Upper lobe of right lung (tissue), 1 donor: ENCODE data around the gene COA8. TPM values are rescaled to one million over a fixed set of nuclear protein-coding genes. Genes with fewer than 3 reads are reported as not detected.

Experiments used
- ATAC-seq: fragments of 200-7000 bp; cut with Tn5 transposase; one replicate; pipeline ENCODE4 v1.9.1; 2020; ENCODE audit warnings: mild to moderate bottlenecking, moderate library complexity
- DNase-seq: peaks from one replicate; pipeline ENCODE4 v3.0.0-alpha.2; 2020
- H3K27ac ChIP-seq: fragments of 200-600 bp; one replicate; pipeline ENCODE4 v1.8.0; 2022
- H3K27me3 ChIP-seq: fragments of 200-600 bp; one replicate; pipeline ENCODE4 v1.8.0; 2022; ENCODE audit warnings: mild to moderate bottlenecking
- H3K36me3 ChIP-seq: fragments of 200-600 bp; one replicate; pipeline ENCODE4 v1.8.0; 2022
- H3K4me1 ChIP-seq: fragments of 200-600 bp; one replicate; pipeline ENCODE4 v1.8.0; 2022
- H3K4me3 ChIP-seq: fragments of 200-600 bp; one replicate; pipeline ENCODE4 v1.8.0; 2022; ENCODE audit warnings: mild to moderate bottlenecking
- H3K9me3 ChIP-seq: fragments of 200-600 bp; one replicate; pipeline ENCODE4 v1.8.0; 2022
- CTCF ChIP-seq: fragments of 200-600 bp; IDR thresholded peaks from one replicate; pipeline ENCODE4 v1.8.0; 2022; ENCODE audit warnings: antibody characterized with exemption
- intact Hi-C: fragments of 100-400 bp; cut with DNase I; formaldehyde crosslinking; loops from one replicate; pipeline ENCODE4 v1.11.0; 2022
- total RNA-seq: library from RNA; stranded (reverse); fragmentation: NEBNext Ultra II Directional; extraction: Animal tissue kit (Norgen Biotek cat#: 25700); gene quantifications from one replicate; pipeline ENCODE4 v1.2.1, GENCODE V29; 2021
- donor health status: DM: no; HTN: yes; CAD: no; lungs with severe emphysema.

The COA8 gene
- total RNA-seq, 1 donor from 2014 or later = 29.7 TPM

DNA sequence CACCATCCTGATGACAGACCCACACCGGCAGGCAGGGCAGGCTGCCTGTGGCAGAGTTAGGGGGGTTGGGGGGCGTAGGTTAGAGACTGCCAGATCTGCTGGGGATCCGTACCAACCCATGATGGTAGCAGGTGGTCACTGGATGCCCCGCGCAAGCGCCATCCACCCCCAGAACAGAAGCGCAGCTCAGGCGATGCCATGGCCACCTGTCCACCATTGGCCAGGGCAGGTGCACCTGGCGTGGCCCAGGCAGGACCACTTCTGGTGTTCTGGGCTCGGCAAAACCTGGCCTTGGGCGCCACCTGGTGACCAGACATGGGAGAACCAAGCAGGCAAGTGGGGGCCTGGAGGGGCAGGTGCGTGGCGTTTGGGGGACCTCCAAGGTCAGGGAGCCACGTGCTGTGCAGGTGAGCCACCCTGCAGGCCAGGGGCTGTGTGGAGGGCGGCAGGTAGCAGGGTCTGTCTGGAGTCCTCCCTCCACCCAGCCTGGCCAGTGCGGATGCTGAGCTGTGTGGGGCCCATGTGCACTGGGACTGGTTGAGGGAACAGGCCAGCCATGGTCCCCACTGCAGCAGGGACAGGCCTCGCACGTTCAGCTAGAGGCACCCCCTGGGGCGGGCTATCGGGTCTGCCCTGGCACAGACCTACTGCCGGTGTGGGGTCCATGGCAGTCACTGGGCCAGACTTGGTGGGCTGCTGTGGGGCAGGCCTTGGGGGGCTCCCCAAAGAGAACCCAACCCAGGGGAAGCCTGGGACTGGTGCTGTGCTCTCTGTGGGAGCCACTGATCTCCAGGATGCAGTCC is 15.9 kb upstream of the COA8 start:
- Histone ChIP-seq H3K36me3 (no peaks in the 10 kb centered on the region), H3K4me3 (no peak overlapping the region), H3K27me3 (no peaks in the 10 kb centered on the region), H3K27ac (no peak overlapping the region), H3K9me3 (no peaks in the 10 kb centered on the region), H3K4me1 (peaks cover 41% of the 10 kb centered on the region)
- DNase-seq = peak; percentile 88
- TF ChIP-seq CTCF = peak; percentile 87
- ATAC-seq = peak; percentile 70
- intact Hi-C loops = loop anchor here (5.0 kb wide), 1 partner anchor 45 kb away; no protein-coding TSS in a partner anchor

DNA sequence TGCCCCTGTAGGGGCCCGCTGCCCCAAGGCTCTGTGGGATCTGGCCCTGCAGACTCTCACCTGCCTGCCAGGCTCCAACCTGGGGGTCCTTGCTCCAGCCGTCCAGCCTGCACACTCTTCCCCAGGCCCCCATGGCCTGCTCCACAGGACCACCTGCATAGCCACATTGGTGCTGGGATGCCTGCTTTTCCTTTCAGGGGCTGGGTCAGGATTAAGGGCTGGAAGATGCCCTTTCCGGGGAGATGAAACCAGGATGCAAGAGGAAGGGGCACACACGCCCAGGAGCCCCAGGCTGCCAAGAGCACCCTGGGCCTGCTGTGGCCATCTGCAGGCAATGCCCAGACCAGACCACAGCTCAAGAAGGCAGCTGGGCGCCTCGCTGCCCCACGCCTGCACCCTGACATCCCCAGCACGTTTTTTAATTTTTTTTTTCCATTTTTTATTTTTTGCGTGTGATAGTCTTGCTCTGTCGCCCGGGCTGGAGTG is 15.3 kb upstream of the COA8 start:
- no peak overlapping the region for H3K4me3 ChIP-seq
- no peak for DNase-seq
- no peak overlapping the region for H3K27ac ChIP-seq
- H3K4me1 ChIP-seq = peaks cover 41% of the 10 kb centered on the region
- no peaks in the 10 kb centered on the region for H3K9me3 ChIP-seq
- intact Hi-C loops = loop anchor here (5.0 kb wide), 1 partner anchor 45 kb away; no protein-coding TSS in a partner anchor
- no peaks in the 10 kb centered on the region for H3K36me3 ChIP-seq
- no peak for ATAC-seq
- H3K27me3 ChIP-seq = no peaks in the 10 kb centered on the region
- TF ChIP-seq CTCF = no peak

GRCh38 chr14:103547941-103548462 is 14.8 kb upstream of the COA8 start:
- no peak for TF ChIP-seq CTCF
- Histone ChIP-seq H3K4me3 (no peak overlapping the region), H3K27me3 (no peaks in the 10 kb centered on the region), H3K27ac (no peak overlapping the region), H3K4me1 (peaks cover 38% of the 10 kb centered on the region), H3K9me3 (no peaks in the 10 kb centered on the region), H3K36me3 (no peaks in the 10 kb centered on the region)
- DNase-seq (no peak), ATAC-seq (no peak)
- intact Hi-C loops = loop anchor here (5.0 kb wide), 1 partner anchor 46 kb away; no protein-coding TSS in a partner anchor

DNA sequence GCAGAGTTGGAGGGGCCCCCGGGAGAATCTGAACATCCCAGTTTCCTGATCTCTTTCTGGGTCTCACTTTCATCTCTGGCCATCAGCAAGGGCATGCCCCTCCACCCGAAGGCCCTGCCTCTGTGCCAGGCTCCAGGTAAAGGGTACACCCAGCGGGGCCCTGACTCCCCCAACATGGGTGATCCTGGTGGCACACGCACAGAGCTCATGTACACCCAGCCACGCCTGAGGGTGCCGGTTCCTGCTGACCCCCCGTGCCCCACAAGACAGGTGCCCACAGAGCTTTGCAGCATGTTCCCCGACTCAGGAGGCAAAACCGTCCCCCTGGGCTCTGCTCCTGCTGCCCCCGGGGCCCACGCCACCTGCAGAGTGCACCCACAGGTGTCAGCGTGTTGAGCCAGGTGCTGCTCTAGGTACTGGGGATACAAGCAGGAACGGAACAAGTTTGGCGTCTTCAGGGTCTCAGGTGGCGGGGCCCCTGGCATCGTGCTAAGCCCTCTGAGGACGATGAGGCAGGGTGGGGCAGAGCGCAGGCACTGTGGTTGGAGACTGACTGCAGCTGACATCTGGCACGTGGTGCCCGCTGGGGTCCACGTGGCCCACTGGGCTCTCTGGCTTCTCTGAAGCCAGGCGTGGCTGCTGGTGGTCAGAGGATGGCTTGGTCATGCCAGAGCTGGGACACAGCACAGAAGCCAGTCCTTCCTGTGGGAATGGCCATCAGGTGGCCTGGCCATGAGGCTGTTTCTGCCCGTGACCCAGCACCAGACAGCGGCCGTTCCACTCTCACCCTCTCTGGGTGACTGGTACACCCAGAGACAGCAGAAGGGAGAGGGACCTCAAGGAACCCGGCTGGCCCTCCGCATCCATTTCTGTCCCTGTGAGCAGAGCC is 14.1 kb upstream of the COA8 start:
- no peaks in the 10 kb centered on the region for H3K27me3 ChIP-seq
- no peak for DNase-seq
- intact Hi-C loops = loop anchor here (5.0 kb wide), 1 partner anchor 46 kb away; no protein-coding TSS in a partner anchor
- H3K4me1 ChIP-seq = peaks cover 31% of the 10 kb centered on the region
- ATAC-seq = no peak
- H3K36me3 ChIP-seq = no peaks in the 10 kb centered on the region
- no peaks in the 10 kb centered on the region for H3K9me3 ChIP-seq
- TF ChIP-seq CTCF = no peak
- H3K4me3 ChIP-seq = no peak overlapping the region
- H3K27ac ChIP-seq = no peak overlapping the region
